Midbrain (tissue), 1 donor: ENCODE measurements around the gene KCNIP4.
"Not testable (repeated sequence)": the region's sequence is repeated elsewhere in the genome, so short reads cannot be mapped to it uniquely, and the experiment has no call there.

Experiments used
- DNase-seq: peaks from one replicate; lab custom pipeline; 2025; lab: John Stamatoyannopoulos, UW

Gene KCNIP4

DNA sequence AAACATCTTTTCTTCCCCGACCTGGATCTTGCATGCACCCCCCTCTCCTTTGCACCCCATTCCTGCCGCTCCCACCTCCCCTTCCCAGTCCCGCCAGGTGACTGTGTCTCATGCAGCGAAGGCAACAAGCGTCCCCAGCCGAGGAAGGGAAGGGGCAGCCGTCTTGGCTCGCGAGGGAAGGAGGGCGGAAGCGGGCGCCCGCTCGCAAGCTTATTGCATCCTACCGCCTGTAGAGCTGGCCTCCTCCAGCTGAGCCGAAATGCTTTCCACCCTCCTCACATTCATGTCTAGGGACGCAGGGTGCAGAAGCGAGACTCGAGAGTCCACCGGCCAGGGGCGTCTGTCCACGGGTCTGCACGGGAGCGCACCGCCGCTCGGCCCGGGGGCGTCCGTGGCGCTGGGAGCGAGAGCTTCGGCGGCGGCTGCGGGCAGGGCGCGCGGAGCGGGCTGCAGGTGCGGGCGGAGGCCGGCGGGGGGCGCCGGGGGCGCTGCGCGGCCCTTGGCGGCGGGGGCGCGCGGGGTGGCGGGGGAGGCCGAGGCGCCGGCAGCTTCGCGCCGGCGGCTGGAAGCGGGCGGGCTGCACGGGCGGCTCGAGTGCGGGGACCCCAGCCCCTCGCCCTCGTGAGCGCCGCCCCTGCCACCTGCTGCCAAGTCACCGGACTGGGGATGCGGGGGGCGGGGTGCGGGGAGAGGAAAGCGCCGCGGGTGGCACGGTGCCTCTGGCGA, at the start of gene KCNIP4:
KCNIP4 (minus strand) TSS at position 426 of the 726 bp plus-strand sequence.
- DNase-seq = no peak

DNA sequence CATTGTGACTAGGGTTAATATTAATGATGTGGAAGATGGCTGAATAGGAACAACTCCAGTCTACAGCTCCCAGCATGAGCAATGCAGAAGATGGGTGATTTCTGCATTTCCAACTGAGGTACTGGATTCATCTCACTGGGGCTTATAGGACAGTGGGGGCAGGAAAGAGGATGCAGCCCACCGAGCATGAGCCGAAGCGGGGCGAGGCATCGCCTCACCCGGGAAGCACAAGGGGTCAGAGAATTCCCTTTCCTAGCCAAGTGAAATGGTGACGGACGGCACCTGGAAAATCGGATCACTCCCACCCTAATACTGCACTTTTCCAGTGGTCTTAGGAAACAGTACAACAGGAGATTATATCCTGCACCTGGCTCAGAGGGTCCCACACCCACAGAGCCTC, 48.0 kb upstream of the KCNIP4 start:
- not testable (repeated sequence) for DNase-seq

DNA sequence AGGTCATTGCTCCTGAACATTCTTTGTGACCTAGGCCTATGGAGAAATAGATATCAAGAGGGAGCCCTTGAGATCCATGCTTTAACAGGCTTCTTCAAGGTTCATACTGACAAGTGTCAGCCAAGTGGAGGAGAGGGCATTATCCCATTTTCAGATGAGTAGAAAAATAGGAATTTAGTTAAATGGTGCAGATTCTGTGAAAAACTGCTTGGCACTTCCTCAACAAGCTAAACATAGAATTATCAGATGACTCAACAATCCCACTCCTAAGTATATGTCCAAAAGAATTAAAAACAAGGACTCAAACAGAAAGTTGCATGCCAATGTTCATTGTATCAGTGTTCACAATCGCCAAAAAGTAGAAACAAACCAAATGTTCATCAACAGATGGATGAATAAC, 43.8 kb upstream of the KCNIP4 start:
- no peak for DNase-seq

DNA sequence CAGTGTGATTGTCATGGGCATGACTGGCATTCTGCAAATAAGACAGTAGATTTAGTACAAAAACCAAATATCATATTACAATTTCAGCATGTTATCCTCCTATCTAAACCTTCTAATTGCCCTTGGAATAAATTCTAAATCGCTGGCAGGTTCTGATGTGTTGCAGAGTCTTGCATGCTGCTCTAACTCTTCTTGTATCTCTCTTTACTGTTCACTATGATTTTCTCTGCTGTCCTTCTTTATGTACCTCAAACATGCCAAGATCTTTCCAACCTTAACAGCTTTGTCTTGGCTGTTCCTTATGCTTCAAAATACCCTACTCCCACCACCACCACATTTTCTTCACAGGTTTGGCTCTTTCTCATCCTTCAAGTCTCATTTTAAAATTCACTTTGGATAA, 43.0 kb upstream of the KCNIP4 start:
- no peak for DNase-seq

DNA sequence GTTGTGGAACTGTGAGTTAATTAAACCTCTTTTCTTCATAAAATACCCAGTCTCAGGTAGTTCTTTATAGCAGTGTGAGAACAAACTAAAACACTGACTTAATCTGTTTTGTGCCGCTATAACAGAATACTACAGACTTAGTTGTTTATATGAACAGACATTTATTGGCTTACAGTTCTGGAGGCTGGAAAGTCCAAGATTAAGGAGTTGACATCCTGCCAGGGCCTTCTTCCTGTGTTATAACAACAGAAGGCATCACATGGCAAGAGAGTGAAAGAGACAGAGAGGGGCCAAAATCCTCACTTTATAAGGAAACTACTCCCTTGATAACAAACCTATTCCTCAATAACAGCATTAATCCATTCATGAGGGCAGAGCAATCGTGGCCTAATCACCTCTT, 42.5 kb upstream of the KCNIP4 start:
- no peak for DNase-seq

DNA sequence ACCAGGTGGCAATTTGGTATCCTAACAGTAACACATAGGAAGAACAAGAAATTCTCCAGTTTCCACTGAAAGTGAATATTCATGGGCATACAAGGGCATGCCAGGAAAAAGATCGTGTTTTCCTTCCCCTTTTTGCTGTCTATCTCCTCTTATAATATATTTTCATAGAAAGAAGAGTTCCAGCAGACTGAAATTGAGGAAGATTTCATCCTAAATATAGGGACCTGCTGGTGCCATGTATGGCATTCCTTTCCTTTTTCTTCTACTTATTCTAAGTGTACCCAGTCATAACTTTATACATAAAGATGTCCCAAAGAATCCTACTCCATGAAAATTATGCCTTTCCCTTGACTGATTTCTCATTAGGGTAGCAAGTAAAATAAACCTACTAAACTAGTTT, 40.8 kb upstream of the KCNIP4 start:
- no peak for DNase-seq

DNA sequence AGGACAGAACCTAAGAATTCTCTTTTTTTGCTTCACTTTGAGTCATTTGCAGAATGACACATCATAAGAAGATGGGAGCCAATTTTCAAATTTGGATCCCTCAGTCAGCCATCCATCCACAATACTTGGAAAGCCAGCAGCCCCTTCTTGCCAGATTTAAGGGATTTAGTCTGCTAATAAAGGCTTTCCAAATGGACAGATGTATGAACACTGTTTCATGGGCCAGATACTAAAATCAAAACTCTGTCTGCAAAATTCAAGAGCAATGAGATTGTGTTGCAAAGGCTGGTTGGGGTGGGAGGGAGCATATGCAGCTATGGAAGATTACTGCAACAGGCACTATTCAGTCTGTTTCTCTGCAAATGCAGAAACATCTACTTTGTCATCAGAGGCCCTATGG, 37.7 kb upstream of the KCNIP4 start:
- no peak for DNase-seq

DNA sequence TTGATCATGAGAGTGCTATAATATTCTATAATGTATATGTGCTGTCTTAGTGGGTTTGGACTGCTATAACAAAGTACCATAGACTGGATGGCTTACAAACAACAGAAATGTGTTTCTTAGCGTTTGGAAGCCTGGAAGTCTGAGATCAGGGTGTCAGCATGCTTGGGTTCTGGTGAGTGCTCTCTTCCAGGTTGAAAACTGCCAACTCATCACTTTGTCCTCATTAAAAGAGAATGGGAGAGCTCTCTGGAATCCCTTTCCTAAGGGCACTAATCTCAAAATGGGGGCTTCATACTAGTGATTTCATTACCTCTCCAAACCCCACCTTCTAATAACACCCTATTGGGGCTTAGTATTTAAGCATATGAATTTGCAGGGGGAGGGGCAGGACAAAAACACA, 33.5 kb upstream of the KCNIP4 start:
- DNase-seq = no peak

DNA sequence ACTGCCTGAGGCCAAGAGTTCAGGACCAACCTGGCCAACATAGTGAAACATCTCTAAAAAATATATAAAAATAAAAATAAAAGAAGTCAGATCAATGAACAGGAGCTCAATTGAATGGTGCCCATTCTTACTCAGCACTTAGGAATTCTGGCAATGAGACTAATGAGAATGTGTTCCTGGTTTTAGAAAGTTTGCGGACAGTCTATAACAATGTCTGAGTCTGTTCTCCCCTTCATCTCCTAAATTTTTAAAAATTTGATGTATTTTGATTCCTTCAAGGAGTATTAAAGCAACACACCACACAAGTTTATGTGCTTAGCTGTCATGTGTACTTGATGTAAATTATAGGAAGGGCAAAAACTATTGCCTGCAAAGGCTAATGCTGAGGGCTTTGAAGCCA, 30.6 kb upstream of the KCNIP4 start:
- DNase-seq = no peak

DNA sequence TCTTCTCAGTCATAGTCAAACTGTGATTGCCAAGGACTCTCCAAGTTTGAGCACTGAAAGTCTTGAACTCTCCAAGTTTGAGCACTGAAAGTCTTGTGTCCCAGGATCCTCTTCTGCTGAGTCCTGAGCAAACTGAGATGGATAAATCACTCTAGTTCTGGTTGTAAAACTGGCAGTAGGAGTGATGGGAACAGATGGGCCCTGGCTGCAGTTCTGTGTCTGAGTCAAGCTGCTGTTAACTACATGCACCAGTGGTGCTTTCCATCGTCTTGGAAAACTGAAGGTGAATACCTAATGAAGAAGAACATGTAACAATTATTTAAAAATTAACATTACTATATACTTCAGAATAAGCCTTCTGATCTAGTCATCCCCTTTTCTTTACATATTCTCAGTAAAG, 27.6 kb upstream of the KCNIP4 start:
- no peak for DNase-seq

DNA sequence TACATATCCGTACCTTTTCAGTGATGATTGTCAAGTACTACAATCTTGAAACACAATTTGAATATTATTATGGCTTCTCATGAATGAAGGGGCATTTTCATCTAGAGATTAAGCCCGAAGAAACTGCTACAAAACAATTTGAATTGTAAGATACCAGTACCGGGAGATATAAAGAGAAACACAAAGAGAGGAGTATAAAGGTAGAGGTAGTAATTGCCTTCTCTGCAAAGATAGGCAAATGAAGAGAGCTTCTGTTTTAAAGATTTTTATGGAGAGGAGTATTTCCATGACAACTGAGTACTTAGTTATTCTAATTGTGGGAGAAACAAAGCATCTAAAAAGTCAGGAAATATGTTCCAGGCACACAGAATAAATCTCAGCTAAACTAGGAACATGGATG, 25.3 kb upstream of the KCNIP4 start:
- no peak for DNase-seq

DNA sequence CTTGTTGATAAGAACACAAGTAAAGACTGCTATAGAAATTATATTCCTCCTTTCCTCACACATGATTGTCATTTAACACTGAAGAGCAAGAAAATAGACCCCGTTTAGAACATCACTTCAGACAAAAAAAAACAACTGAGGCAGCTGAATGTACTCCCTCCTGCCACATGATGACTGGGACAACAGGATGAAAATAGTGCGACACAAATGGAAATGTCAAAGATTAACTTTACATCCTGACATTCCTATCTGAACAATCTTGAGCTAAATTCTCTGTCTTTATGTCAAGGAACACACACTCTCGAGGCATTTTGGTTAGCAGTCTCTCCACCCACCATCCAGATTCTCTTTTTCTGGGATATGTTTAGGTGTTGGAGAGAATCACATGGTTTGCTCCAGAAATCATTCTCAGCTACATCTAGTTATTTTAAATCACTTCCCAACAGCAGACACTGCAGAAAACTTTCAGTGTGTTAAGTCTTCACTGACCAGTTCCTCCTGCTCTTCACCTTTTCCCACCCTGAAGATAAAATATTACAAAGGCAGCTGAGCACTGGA, 16.3 kb upstream of the KCNIP4 start:
- DNase-seq = no peak

DNA sequence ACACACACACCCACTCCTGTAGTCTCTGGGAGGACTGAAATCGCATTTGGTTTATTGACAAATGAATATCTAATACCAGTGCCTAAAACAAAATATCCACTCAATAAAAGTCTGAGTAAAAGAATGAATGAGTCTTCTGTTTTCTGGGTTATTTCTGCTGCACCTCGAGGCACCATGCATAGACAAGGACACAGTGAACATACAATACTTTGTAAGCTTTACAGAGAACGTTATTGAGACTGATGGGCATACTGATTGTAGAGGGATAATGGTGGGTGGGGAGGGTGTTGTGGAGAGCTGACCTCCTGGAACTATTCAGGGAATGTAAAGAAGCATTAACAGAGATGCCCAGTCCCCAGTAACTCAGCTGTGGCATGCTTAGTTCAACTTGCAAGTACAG, 14.1 kb upstream of the KCNIP4 start:
- no peak for DNase-seq

DNA sequence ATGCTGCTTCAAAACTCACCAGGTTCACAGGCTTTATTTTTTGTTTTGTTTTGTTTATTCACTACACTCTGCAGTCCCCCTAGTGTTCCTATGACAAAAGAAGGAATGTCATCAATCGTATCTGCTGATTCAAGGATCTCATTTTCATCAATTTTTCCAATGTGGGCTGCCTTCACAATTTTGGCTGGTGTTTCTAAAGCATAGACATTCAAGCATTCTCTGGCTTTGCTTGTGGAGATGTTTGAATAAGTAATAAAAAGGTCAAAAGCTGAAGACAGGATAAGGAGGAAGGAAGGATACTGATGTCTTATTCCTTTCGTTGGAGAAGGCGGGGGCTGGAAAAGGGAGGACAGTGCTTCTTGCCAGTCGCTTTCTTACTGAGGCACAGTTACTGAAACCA, 12.2 kb upstream of the KCNIP4 start:
- no peak for DNase-seq

DNA sequence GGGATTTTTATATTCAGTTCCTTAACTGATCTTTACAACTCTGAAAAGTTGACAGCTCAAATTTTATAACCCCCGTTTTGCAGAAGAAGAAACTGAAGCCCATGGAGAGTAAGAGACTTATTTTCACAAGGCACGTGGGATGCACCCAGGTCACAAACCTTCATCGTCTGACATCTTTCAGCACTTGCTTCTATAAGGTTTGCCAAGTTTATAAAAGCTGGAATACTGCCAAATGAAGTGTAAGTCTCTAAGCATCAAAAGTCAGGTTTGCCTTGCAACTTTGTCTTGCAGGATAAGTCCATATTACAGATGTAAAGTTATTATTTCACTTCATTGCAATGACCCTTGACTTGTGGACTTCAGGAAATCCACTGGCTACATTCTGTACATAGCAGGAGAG, 6.3 kb upstream of the KCNIP4 start:
- DNase-seq = no peak

DNA sequence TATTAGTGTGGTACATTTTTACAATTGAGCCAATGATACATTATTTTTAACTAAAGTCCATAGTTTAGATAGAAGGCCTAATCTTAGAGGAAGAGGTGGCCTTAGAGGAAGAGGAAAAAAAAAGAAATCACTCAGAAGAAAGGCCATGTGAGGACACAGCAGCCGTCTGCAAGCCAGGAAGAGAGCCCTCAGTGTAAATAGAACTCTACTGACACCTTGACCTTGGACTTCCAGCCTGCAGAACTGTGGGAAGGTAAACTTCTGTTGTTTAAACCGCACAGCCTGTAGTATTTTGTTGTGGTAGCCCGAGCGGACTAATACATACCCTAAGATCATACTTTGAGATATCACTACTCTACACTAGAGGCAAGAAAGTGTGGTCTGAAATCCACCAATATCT, 5.1 kb upstream of the KCNIP4 start:
- DNase-seq = no peak

DNA sequence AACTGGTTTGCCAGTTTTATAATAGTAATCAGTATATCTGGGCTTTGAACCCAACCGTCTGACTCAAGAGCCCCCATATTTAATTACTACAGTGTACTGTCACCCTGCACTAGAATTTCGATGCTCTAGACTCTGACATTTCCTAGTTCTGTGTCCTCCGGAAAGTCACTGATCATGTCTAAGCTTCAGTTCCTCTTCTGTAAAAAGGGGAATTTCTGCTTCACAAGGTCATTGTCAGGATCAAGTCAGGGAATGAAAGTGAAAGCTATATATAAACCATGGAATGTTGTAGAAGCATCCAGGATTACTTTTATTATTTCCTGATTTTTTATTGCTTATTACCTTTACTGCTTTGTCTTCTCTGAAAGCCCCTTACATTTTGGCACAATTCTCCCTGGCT, 4.0 kb upstream of the KCNIP4 start:
- DNase-seq = no peak

DNA sequence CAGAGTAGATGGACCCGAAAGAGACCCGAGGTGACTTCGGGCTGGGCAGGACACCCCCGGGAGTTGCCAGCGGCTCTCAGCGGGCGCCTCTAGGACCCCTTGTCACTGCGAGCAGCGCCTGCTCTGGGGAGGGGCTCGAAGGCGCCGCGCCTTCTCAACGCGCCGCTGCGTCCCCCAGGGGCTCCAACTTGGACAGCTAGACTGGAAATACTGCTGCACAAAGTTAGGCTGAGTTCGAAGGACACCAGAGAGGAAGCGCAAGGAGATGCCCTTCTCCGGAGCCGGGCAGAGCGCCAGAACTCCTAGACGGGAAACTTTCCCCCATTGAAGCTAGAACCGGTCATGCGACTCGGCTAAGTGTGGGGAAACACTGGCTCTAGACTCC, 493 bp upstream of the KCNIP4 start:
- no peak for DNase-seq

DNA sequence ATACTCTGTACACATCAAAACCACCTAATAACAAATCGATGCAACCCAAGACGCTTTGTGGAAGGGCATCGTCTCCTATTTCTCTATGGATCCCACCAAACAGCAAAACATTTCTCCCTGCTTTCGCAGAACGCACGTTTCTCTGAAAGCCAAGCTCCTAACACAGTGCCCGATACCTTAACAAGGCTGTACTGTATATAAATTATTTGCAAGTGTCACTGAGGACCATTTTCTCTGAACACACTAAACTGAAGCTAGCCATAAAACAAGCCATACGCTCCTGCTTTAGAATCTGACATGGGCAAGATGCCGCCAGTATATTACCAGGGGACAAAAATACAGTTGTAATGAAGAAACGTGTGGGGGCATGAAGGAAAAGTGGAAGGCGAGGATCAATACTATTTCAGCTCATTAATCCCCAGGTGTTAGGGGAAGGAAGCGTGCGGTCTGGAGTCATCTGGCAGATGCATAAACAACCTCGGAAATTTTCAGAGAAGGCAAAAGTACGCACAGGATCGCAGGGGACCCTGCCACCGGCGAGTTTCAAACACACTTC, 703 bp downstream of the KCNIP4 start:
- no peak for DNase-seq

DNA sequence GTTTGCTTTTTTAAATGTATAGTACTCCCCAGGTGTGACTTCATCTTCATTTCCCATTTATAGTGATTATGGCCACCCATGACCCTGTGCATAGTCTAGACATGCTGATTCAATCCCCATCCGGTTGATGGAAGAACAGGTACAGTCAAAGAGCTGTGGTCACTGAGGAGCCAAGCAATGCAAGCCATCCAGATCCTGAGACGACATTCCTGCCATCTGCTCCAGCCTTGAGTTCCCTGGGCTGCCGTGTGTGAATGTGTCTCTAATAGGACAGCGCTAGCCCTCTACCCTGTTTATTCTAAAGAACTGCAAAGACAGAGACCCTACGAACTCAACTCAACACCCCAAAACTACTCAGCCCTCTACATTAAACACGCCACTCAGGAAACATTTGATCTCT, 1.7 kb downstream of the KCNIP4 start:
- no peak for DNase-seq

DNA sequence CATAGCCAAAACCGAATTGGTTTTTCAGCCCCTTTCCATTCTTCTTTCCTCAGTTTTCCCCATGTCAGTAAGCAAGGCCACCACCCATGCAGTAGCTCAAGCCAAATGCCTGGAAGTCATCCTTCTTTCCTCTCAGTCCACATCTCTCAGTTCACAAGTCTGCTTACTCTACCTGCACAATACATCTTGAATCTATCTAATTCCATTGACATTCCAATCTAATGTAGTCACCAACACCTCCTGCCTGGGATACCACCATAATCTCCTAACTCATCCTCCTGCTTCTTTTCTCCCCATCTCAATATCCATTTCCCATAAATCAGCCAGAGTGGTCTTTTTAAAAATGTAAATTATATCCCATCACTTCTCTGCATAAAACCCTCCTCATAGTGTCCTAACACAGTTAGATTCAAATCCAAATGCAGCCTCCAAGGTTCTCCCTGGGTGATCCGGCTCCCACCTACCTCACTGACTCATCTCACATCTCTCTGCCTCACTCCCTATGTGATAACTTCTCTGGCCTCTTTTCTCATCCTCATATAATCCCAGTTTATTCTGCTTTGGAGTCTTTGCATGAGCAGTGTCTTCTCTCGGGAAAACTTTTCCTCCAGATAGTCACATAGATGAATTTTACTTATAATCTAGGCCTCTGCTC, 26.9 kb downstream of the KCNIP4 start:
- no peak for DNase-seq

DNA sequence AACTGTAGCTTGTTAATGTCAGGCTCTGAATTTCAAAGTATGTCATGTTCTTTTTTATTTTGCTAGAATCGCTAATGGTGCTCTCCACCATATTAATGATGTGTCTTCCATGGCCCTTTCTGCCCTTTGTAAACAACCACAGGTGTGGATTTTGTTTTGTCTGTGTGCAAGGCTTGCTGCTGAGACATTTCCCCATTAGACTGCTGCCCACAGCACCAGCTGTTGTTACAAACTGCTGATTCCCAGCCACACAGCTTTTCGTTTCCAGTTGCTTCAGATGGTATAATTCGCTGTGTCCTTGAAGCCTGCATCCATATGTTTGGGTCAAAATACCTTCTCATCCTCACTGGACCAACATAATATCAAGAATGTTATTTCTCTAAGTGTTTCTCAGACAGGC, 32.8 kb downstream of the KCNIP4 start:
- DNase-seq = no peak

DNA sequence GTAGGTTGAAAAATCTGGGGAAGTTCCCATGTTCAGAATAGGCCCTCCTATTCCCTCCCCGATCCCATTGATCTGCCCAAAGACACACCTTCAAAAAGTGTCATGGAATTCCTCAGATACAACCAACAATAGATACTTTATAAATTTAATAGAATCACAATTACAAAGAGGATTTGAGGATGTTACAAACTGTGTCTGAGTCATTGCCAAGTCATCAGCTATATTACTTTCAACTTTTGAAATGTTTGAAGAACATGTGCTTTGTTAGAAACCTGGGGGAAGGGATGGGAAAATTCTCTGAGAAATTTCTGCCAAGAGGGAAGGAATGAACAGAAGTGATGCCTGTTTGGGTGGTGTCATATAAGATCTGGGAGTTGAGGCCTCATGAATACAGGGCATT, 46.7 kb downstream of the KCNIP4 start:
- no peak for DNase-seq
